Heart right ventricle (tissue), 16 donors: ENCODE results near the gene DYNLRB2. TPM values are rescaled to one million over a fixed set of nuclear protein-coding genes. Genes with fewer than 3 reads are reported as not detected.

ENCODE experiments used
- ATAC-seq, 8 donors: fragments of 200-7000 bp; cut with Tn5 transposase; one replicate each; pipeline ENCODE4 v1.9.1; 2020; ENCODE audit warnings: mild to moderate bottlenecking in 8 of 8, moderate library complexity in 8 of 8, moderate number of reproducible peaks in 1 of 8
- DNase-seq, 2 donors: peaks; one replicate each; pipeline ENCODE4 v3.0.0-alpha.2; 2020
- H3K27ac ChIP-seq, 10 donors: fragments of 200-600 bp; sonication (generic) in 2 of 10; one replicate each; pipeline versions ENCODE4 v1.5.0 to v1.8.0; 2020 to 2022; ENCODE audit warnings: mild to moderate bottlenecking in 3 of 10
- H3K27me3 ChIP-seq, 7 donors: fragments of 200-600 bp; one replicate each; pipeline ENCODE4 v1.8.0; 2021 to 2022; ENCODE audit warnings: mild to moderate bottlenecking in 2 of 7
- H3K36me3 ChIP-seq, 9 donors: fragments of 200-600 bp; sonication (generic) in 1 of 9; one replicate each; pipeline versions ENCODE4 v1.5.0 to v1.8.0; 2020 to 2022; ENCODE audit warnings: mild to moderate bottlenecking in 2 of 9
- H3K4me1 ChIP-seq, 9 donors: fragments of 200-600 bp; sonication (generic) in 1 of 9; one replicate each; pipeline versions ENCODE4 v1.5.0 to v1.8.0; 2020 to 2022; ENCODE audit warnings: mild to moderate bottlenecking in 4 of 9
- H3K4me3 ChIP-seq, 10 donors: fragments of 200-600 bp; sonication (generic) in 2 of 10; one replicate each; pipeline versions ENCODE4 v1.5.0 to v1.8.0; 2020 to 2022; ENCODE audit warnings: mild to moderate bottlenecking in 7 of 10, moderate library complexity in 2 of 10
- H3K9me3 ChIP-seq, 11 donors: fragments of 200-600 bp in 10 of 11; sonication (generic) in 2 of 11; one replicate each; pipeline versions ENCODE4 v1.5.0 to v1.8.0; 2013 to 2022; ENCODE audit warnings: mild to moderate bottlenecking in 2 of 11, control low read depth in 1 of 11, moderate library complexity in 1 of 11
- CTCF ChIP-seq, 9 donors: fragments of 200-600 bp; sonication (generic) in 2 of 9; IDR thresholded peaks; one replicate each; pipeline versions ENCODE4 v1.5.0 to v1.8.0; 2021 to 2022; ENCODE audit warnings: antibody characterized with exemption in 9 of 9, mild to moderate bottlenecking in 5 of 9, moderate library complexity in 1 of 9
- WGBS, 2 donors: extraction: QIAGEN DNeasy Blood & Tissue Kit; methylation state at CpG; one replicate each; pipeline ENCODE4 v1.1.7; 2013; ENCODE audit warnings: inconsistent platforms in 1 of 2; 5-methylcytosine and 5-hydroxymethylcytosine counted together
- intact Hi-C, 10 donors: fragments of 100-400 bp; cut with DNase I; formaldehyde crosslinking; loops; one replicate each; pipeline versions ENCODE4 v1.11.1 to v1.14.2; 2022
- polyA plus RNA-seq, 2 donors: library from polyadenylated mRNA; stranded (reverse); fragments of 200-250 nt; gene quantifications; one replicate each; pipeline ENCODE4 v1.2.3, GENCODE V29; 2013
- total RNA-seq, 10 donors: library from RNA; stranded (reverse); fragmentation: NEBNext Ultra II Directional in 3 of 10; extraction: Animal tissue kit (Norgen Biotek cat#: 25700) in 3 of 10; gene quantifications; one replicate each; pipeline versions ENCODE4 v1.2.1 to v1.2.4, GENCODE V29; 2021 to 2023
- donor health status: Arrhythmogenic right ventricular cardiomyopathy.
- donor health status: ischemic (EF 13 %, LVEDD 7.1; RV severe dilation, severe dysfunction).
- donor health status: healthy with polysubstance abuse.
- donor health status: DM: no; HTN: yes; CAD: no.
- donor health status: DM: no; HTN: no; CAD: no.
- donor health status: ischemic (EF 25% LVEDD 6.9; RV normal size, moderate dysfunction).
- donor health status: ischemic (EF 25% LVEDD 5.7; RV mildly dilated, moderate dysfunction).
- donor health status: healthy.
- donor health status: DM: yes; HTN: yes; CAD: no.
- donor health status: Ischemic cardiomyopathy.
- donor health status: ischemic (EF 35%, LVEDD 5.7; RV mildly dilated, moderate dysfunction).
- donor health status: nonischemic (EF 11% LVEDD 7.7; RV severe dilation, severe dysfunction).
- donor health status: DM: yes; HTN: yes; CAD: no.
- donor health status: PGD.
- donor health status: ischemic (EF 29% LVEDD 5.4; RV normal size, mild dysfunction).
- donor health status: nonischemic (EF 23%, LVEDD 6.1; RV moderate dilation, normal function).

Gene DYNLRB2
- total and polyA plus RNA-seq, 12 donors, result 0.26 to 0.77 (median 0.70) TPM; not detected in 8

- WGBS, 2 donors, result 79 to 88% methylated on average over 2 of the region's 2 CpGs
- no peaks in the 10 kb centered on the region for H3K36me3 ChIP-seq
- intact Hi-C loops, result no loop called here
Measured at GRCh38 chr16:80592273-80592672, 51.5 kb downstream of the DYNLRB2 start.

GRCh38 chr16:80594756-80595155 is 54.0 kb downstream of the DYNLRB2 start:
- H3K4me1 ChIP-seq, result peaks cover 0 to 6% (median 0%) of the 10 kb centered on the region in 9 donors
- no peak overlapping the region for H3K4me3 ChIP-seq
- no peaks in the 10 kb centered on the region for H3K9me3 ChIP-seq
- no peak for TF ChIP-seq CTCF (IDR thresholded peaks at IDR 0.05)
- DNase-seq, result no peak
- intact Hi-C loops, result no loop called here
- no peaks in the 10 kb centered on the region for H3K36me3 ChIP-seq
- no peaks in the 10 kb centered on the region for H3K27me3 ChIP-seq
- no peak for ATAC-seq
- no peak overlapping the region for H3K27ac ChIP-seq

More at GRCh38 chr16:80592273-80592672, 51.5 kb downstream of the DYNLRB2 start:
- Histone ChIP-seq H3K27me3 (no peaks in the 10 kb centered on the region), H3K4me1 (peaks cover 0 to 6% (median 0%) of the 10 kb centered on the region in 9 donors), H3K27ac (no peak overlapping the region), H3K9me3 (no peaks in the 10 kb centered on the region), H3K4me3 (no peak overlapping the region)
- no peak for DNase-seq
- TF ChIP-seq CTCF (IDR thresholded peaks at IDR 0.05), result no peak
- ATAC-seq, result no peak

- ATAC-seq, result no peak
- TF ChIP-seq CTCF (IDR thresholded peaks at IDR 0.05), result no peak
- WGBS, 2 donors, result 81 to 86% methylated on average over 7 of the region's 7 CpGs
Measured at GRCh38 chr16:80596507-80597207, 55.9 kb downstream of the DYNLRB2 start.

GRCh38 chr16:80599466-80599865 is 58.7 kb downstream of the DYNLRB2 start:
- Histone ChIP-seq H3K36me3 (peaks cover 0 to 8% (median 0%) of the 10 kb centered on the region in 9 donors), H3K27me3 (no peaks in the 10 kb centered on the region), H3K9me3 (no peaks in the 10 kb centered on the region), H3K27ac (no peak overlapping the region), H3K4me1 (no peaks in the 10 kb centered on the region), H3K4me3 (no peak overlapping the region)
- WGBS, 2 donors, result 64 to 75% methylated on average over 3 of the region's 3 CpGs
- TF ChIP-seq CTCF (IDR thresholded peaks at IDR 0.05), result no peak
- ATAC-seq (no peak), DNase-seq (no peak)
- intact Hi-C loops, result no loop called here

More at GRCh38 chr16:80596507-80597207, 55.9 kb downstream of the DYNLRB2 start:
- Histone ChIP-seq H3K4me1 (no peaks in the 10 kb centered on the region), H3K36me3 (no peaks in the 10 kb centered on the region), H3K27me3 (no peaks in the 10 kb centered on the region), H3K4me3 (no peak overlapping the region), H3K27ac (no peak overlapping the region), H3K9me3 (no peaks in the 10 kb centered on the region)
- intact Hi-C loops, result no loop called here
- DNase-seq, result no peak
